A549 (cell line): Measurements from ENCODE around the gene BCAS3.

Experiments
- MAFK ChIP-seq: fragments of 450-650 bp; IDR thresholded peaks from 2 replicates; pipeline ENCODE4 v1.6.1; 2014; ENCODE audit not compliant: partially characterized antibody
- TF ChIP-seq, protein P1 (sequence below): fragments of >200 bp; sonication (Bioruptor Twin); formaldehyde crosslinking; IDR thresholded peaks from 3 replicates; pipeline ENCODE4 v1.5.1; 2016

- TF ChIP-seq, protein P1, sequence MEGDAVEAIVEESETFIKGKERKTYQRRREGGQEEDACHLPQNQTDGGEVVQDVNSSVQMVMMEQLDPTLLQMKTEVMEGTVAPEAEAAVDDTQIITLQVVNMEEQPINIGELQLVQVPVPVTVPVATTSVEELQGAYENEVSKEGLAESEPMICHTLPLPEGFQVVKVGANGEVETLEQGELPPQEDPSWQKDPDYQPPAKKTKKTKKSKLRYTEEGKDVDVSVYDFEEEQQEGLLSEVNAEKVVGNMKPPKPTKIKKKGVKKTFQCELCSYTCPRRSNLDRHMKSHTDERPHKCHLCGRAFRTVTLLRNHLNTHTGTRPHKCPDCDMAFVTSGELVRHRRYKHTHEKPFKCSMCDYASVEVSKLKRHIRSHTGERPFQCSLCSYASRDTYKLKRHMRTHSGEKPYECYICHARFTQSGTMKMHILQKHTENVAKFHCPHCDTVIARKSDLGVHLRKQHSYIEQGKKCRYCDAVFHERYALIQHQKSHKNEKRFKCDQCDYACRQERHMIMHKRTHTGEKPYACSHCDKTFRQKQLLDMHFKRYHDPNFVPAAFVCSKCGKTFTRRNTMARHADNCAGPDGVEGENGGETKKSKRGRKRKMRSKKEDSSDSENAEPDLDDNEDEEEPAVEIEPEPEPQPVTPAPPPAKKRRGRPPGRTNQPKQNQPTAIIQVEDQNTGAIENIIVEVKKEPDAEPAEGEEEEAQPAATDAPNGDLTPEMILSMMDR: no peak
- TF ChIP-seq MAFK: no peak
Observed at GRCh38 chr17:61408151-61409041, 730.7 kb downstream of the BCAS3 start.
